ENCODE data around the gene TEKTIP1.

- TF ChIP-seq POLR2AphosphoS5 (IDR thresholded peaks at IDR 0.05; ENCODE audit: low read length), result no peak
- no peak for TF ChIP-seq ASH2L (IDR thresholded peaks at IDR 0.05; ENCODE audit: borderline replicate concordance, low read depth)
- TF ChIP-seq EP300 (IDR thresholded peaks at IDR 0.05; ENCODE audit: borderline replicate concordance in 1 of 2, control insufficient read depth in 1 of 2, low read depth in 2 of 2, low read length in 2 of 2), result no peak
- no peak for TF ChIP-seq MTA3 (IDR thresholded peaks at IDR 0.05; ENCODE audit: borderline replicate concordance, low read length)
- TF ChIP-seq NRF1 (conservative IDR thresholded peaks at IDR 0.05; ENCODE audit: low read depth, low read length), result no peak
- no peak for TF ChIP-seq ZBTB4 (CRISPR knock-in tag; IDR thresholded peaks at IDR 0.05)
- no peak for TF ChIP-seq CTCF (IDR thresholded peaks at IDR 0.05 in 2 of 3, conservative IDR thresholded peaks at IDR 0.05 in 1 of 3; ENCODE audit: control insufficient read depth in 2 of 3, extremely low read depth in 1 of 3, insufficient read depth in 1 of 3, low read depth in 3 of 3, low read length in 3 of 3)
- TF ChIP-seq BHLHE40 (IDR thresholded peaks at IDR 0.05; ENCODE audit: borderline replicate concordance in 1 of 2, low read depth in 2 of 2, low read length in 1 of 2), result no peak
- TF ChIP-seq EZH2 (IDR thresholded peaks at IDR 0.05; ENCODE audit: borderline replicate concordance, control insufficient read depth, low read depth, low read length), result no peak
- TF ChIP-seq BCLAF1 (IDR thresholded peaks at IDR 0.05), result no peak
- no peak for TF ChIP-seq HDGF (IDR thresholded peaks at IDR 0.05)
These were observed 26.3 kb upstream of the TEKTIP1 start for GRCh38 chr19:3512562-3513228.
